ENCODE data around the gene ADSL.

ADSL gene

DNA sequence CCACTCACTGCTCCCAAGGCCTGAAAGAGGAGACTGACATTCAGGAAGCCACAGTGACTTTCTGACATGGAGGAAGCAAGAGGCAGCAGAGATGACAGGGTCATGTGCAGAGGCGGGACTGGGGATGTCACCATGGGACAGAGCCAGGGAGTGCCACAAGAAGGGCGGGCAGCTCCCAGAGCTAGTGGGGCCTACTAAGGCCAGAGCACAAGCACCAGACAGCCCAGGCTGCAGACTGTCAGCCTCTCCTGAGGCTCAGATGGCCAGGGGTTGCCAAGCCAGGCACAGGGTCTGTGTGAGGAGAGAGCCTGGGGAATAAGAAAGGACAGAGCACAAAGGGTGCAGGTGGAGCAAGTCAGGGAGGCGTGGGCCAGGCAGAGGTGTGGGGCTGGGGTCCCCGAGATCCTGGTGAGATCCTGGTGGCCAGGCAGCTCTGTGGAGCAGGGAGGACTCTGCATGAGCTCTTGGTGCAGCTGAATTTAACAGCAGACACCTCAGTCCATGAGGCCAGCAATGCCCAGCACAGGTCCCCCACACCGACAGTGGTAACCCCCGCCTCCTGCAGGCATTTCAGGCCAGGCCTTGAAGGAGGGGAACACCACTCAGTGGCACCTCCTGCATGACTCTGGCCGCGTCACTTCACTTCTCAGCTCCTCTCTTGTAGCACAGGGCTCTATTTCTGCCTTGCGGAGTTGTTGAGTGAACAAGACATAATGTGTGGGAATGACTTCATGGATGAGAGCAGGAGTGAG is 76.4 kb downstream of the ADSL start:
- DNase-seq, result no peak
- TF ChIP-seq, protein P1, sequence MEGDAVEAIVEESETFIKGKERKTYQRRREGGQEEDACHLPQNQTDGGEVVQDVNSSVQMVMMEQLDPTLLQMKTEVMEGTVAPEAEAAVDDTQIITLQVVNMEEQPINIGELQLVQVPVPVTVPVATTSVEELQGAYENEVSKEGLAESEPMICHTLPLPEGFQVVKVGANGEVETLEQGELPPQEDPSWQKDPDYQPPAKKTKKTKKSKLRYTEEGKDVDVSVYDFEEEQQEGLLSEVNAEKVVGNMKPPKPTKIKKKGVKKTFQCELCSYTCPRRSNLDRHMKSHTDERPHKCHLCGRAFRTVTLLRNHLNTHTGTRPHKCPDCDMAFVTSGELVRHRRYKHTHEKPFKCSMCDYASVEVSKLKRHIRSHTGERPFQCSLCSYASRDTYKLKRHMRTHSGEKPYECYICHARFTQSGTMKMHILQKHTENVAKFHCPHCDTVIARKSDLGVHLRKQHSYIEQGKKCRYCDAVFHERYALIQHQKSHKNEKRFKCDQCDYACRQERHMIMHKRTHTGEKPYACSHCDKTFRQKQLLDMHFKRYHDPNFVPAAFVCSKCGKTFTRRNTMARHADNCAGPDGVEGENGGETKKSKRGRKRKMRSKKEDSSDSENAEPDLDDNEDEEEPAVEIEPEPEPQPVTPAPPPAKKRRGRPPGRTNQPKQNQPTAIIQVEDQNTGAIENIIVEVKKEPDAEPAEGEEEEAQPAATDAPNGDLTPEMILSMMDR (IDR thresholded peaks at IDR 0.05; ENCODE audit: low read depth, low read length), result no peak
- Histone ChIP-seq H3K27me3 (ENCODE audit: insufficient read depth, low read depth, severe bottlenecking) (no peaks in the 10 kb centered on the region), H3K27ac (no peak overlapping the region), H3K4me3 (ENCODE audit: low read depth, low read length) (no peak overlapping the region), H3K9me3 (ENCODE audit: severe bottlenecking) (no peaks in the 10 kb centered on the region), H3K36me3 (peaks cover 77% of the 10 kb centered on the region)

DNA sequence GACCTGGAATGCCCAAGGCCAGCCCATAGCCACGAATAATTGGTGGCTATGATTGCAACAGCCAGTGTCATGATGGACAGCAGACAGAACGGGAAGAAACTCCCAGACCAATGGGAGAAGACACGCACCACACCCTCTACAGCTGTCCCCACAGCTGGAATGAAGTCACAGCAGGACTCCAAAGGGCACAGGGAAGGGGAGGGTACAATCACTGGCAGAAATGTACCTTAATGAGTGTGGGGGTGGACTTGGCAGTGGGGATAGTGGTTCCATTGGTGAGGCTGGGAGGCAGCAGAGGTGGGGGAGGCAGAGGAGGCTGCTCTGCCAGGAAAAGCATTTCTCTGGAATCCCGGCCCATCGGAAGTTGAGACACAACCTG is 77.0 kb downstream of the ADSL start:
- Histone ChIP-seq H3K27me3 (ENCODE audit: insufficient read depth, low read depth, severe bottlenecking) (no peaks in the 10 kb centered on the region), H3K9me3 (ENCODE audit: severe bottlenecking) (no peaks in the 10 kb centered on the region), H3K4me3 (ENCODE audit: low read depth, low read length) (no peak overlapping the region), H3K36me3 (peaks cover 77% of the 10 kb centered on the region), H3K27ac (no peak overlapping the region)
- TF ChIP-seq, protein P1 (IDR thresholded peaks at IDR 0.05; ENCODE audit: low read depth, low read length), result no peak
- DNase-seq, result no peak

DNA sequence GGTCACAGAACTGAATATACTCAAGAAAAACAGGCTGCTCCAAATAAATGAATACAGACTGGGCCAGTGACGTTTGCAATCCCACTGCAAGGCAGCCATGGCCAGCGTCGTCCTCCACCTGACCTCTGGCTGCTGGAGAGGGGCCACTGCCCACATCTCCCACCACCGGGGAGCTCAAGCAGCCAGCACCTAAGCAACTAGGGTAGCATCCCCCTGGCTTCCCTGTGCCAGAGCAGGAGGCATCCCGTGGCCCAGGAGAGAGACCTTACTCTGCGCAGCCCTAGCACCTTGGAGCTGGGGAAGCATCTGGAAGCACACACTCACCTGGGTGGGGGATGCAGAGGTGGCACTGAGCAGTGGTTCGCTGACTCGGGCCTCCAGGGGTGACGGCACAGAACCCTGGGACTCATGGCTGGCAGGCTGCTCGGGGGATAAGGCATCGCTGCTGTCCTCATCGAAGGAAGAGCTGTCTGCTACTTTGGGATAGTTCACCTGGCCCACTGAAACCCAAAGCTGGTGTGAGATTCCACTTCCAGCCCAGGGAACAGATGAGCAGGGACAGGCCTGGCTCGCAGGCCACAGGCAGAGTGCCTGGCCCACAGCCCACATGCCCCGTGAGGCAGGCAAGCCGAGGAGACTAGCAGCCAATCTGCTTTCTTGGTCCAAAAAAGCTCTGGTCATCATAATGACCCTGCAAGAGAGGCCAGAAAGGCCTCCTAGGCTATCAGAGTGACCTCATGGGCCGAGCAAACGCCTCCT is 77.8 kb downstream of the ADSL start:
- Histone ChIP-seq H3K9me3 (ENCODE audit: severe bottlenecking) (no peaks in the 10 kb centered on the region), H3K4me3 (ENCODE audit: low read depth, low read length) (no peak overlapping the region), H3K27ac (no peak overlapping the region), H3K36me3 (peaks cover 79% of the 10 kb centered on the region), H3K27me3 (ENCODE audit: insufficient read depth, low read depth, severe bottlenecking) (no peaks in the 10 kb centered on the region)
- TF ChIP-seq, protein P1 (IDR thresholded peaks at IDR 0.05; ENCODE audit: low read depth, low read length), result no peak
- no peak for DNase-seq

DNA sequence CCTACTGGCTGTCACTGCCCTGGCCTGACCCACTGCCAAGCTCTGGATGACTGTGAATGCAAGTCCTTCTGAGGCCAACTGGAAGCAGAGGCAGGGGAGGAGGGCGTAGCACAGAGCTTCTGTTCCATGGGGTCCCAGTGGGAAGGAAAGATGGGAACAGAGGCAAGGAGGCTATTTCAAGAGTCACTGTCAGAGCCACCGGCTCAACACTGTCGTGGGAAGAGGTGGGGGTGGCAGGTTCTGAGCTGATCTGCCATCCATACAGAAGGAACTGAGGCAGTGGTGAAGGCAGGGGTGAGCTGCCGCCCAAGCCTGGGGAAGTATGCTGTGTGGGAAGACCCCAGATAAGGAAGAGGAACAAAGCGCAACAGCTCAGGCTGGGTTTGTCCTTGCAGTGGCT is 78.8 kb downstream of the ADSL start:
- TF ChIP-seq, protein P1 (IDR thresholded peaks at IDR 0.05; ENCODE audit: low read depth, low read length), result no peak
- Histone ChIP-seq H3K36me3 (peaks cover 85% of the 10 kb centered on the region), H3K9me3 (ENCODE audit: severe bottlenecking) (no peaks in the 10 kb centered on the region), H3K27me3 (ENCODE audit: insufficient read depth, low read depth, severe bottlenecking) (no peaks in the 10 kb centered on the region), H3K27ac (no peak overlapping the region), H3K4me3 (ENCODE audit: low read depth, low read length) (no peak overlapping the region)
- DNase-seq, result no peak

DNA sequence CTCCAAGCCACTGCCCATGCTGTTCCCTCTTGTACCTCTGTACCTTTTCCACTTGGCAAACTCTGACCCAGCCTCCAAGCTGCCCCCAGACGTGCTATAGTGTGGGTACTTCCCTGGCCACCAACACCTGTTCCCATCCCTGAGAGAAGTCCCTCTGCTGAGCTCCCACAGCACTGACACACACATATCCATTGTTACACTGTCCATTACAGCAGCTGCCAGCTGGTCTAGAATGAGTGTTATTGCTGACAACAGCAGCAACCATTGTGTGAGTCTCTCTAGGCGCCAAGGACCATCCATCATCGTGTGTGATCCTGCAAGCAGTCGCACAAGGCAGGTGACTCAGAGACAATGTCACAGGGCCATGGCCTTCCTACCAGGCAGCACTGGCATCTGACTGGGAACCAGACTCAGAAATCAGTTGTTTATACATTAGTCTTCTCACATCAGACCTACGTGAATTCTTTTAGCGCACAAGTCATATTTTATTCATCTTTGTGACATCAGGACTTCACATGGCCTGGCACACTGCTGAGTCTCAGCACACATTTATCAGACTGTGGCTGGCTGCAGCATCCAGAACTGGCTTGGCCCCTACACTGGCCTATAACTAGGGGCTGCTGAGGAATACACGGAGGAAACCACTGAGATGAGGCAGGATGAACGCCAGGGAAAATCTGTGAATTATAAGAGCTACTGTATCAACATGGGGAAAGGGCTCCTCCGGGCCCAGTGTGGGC is 80.5 kb downstream of the ADSL start:
- no peak overlapping the region for H3K27ac ChIP-seq
- H3K9me3 ChIP-seq (ENCODE audit: severe bottlenecking), result no peaks in the 10 kb centered on the region
- TF ChIP-seq, protein P1 (IDR thresholded peaks at IDR 0.05; ENCODE audit: low read depth, low read length), result no peak
- H3K36me3 ChIP-seq, result peaks cover 78% of the 10 kb centered on the region
- no peak for DNase-seq
- no peaks in the 10 kb centered on the region for H3K27me3 ChIP-seq (ENCODE audit: insufficient read depth, low read depth, severe bottlenecking)
- H3K4me3 ChIP-seq (ENCODE audit: low read depth, low read length), result no peak overlapping the region

Measured in WERI-Rb-1 (cell line).